IMR-90 (cell line): ENCODE results near the gene GAL3ST3. TPM values are rescaled to one million over a fixed set of nuclear protein-coding genes. Genes with fewer than 3 reads are reported as not detected.

Experiments
- ATAC-seq: fragments of 200-7000 bp; cut with Tn5 transposase; 2 replicates; pipeline ENCODE4 v1.9.1; 2020; ENCODE audit warnings: low read depth, mild to moderate bottlenecking, moderate library complexity
- BruUV-seq: library from RNA; stranded (reverse); fragments of 400-500 nt; replicated peaks from 2 replicates; lab custom pipeline; 2021; lab: Mats Ljungman, UMichigan
- CTCF ChIA-PET: fragments of 300-600 bp; formaldehyde crosslinking; extraction: SDS; loops from one replicate; lab custom pipeline; 2021; ENCODE audit warnings: antibody characterized with exemption; lab: Yijun Ruan, JAX
- POLR2A ChIA-PET: fragments of 300-600 bp; sonication (Branson Sonifier 250); formaldehyde crosslinking; loops from one replicate; lab custom pipeline; 2022; ENCODE audit warnings: antibody characterized with exemption; ENCODE audit not compliant: unreplicated experiment; lab: Charles Lee
- DNase-seq: peaks from one replicate; pipeline ENCODE4 v3.0.0; 2013
- H2AFZ ChIP-seq: replicated peaks from 2 replicates; pipeline ENCODE3; 2013; ENCODE audit warnings: low read length, mild to moderate bottlenecking; ENCODE audit not compliant: poor library complexity
- H2AK5ac ChIP-seq: 2 replicates; pipeline ENCODE4 v1.6.1; 2013; ENCODE audit warnings: low read depth, low read length, inconsistent platforms
- H2AK9ac ChIP-seq: replicated peaks from 2 replicates; pipeline ENCODE3; 2013; ENCODE audit warnings: mild to moderate bottlenecking, low read depth, low read length, moderate library complexity; ENCODE audit not compliant: poor library complexity
- H2BK120ac ChIP-seq: 2 replicates; pipeline ENCODE4 v1.6.1; 2013; ENCODE audit warnings: low read depth, low read length, inconsistent platforms
- H2BK15ac ChIP-seq: 3 replicates; pipeline ENCODE4 v1.6.1; 2013; ENCODE audit warnings: low read depth, low read length, inconsistent platforms
- H2BK20ac ChIP-seq: 2 replicates; pipeline ENCODE4 v1.6.1; 2013; ENCODE audit warnings: low read depth, mild to moderate bottlenecking, inconsistent platforms, low read length, moderate library complexity
- H2BK5ac ChIP-seq: 2 replicates; pipeline ENCODE4 v1.6.1; 2013; ENCODE audit warnings: mild to moderate bottlenecking, low read depth, low read length, inconsistent platforms; ENCODE audit not compliant: poor library complexity, severe bottlenecking
- H3K14ac ChIP-seq: replicated peaks from 2 replicates; pipeline ENCODE4 v1.6.1; 2013; ENCODE audit warnings: low read depth, low read length, inconsistent platforms
- H3K18ac ChIP-seq: 2 replicates; pipeline ENCODE4 v1.6.1; 2013; ENCODE audit warnings: low read depth, low read length, control low read depth
- H3K23ac ChIP-seq: 2 replicates; pipeline ENCODE4 v1.6.1; 2013; ENCODE audit warnings: low read depth, low read length, inconsistent platforms
- H3K27ac ChIP-seq: 2 replicates; pipeline ENCODE4 v1.5.1; 2013; ENCODE audit warnings: mild to moderate bottlenecking, control low read depth, low read length; ENCODE audit not compliant: insufficient read depth
- H3K27me3 ChIP-seq: 2 replicates; pipeline ENCODE4 v1.6.1; 2013; ENCODE audit warnings: low read length; ENCODE audit not compliant: control insufficient read depth, insufficient read depth
- H3K36me3 ChIP-seq: 2 replicates; pipeline ENCODE4 v1.6.1; 2013; ENCODE audit warnings: low read length, mixed read lengths; ENCODE audit not compliant: control insufficient read depth, insufficient read depth
- H3K4ac ChIP-seq: 2 replicates; pipeline ENCODE4 v1.6.1; 2013; ENCODE audit warnings: low read depth, low read length, inconsistent platforms
- H3K4me1 ChIP-seq: 2 replicates; pipeline ENCODE4 v1.6.1; 2013; ENCODE audit warnings: low read length, mixed read lengths; ENCODE audit not compliant: control insufficient read depth, insufficient read depth
- H3K4me2 ChIP-seq: 2 replicates; pipeline ENCODE4 v1.6.1; 2013; ENCODE audit warnings: low read depth, mild to moderate bottlenecking, control low read depth, low read length, moderate library complexity
- H3K4me3 ChIP-seq: 2 replicates; pipeline ENCODE4 v1.5.1; 2013; ENCODE audit warnings: low read depth, mild to moderate bottlenecking, control low read depth, low read length, moderate library complexity; ENCODE audit not compliant: insufficient read depth
- H3K56ac ChIP-seq: 2 replicates; pipeline ENCODE4 v1.6.1; 2013; ENCODE audit warnings: low read length, inconsistent platforms; ENCODE audit not compliant: insufficient read depth; ENCODE audit errors: extremely low read depth
- H3K79me1 ChIP-seq, 2 experiments: 2 replicates each; pipeline ENCODE4 v1.6.1; 2013; ENCODE audit warnings: low read length in 2 of 2, inconsistent platforms in 1 of 2, low read depth in 1 of 2
- H3K9ac ChIP-seq: 2 replicates; pipeline ENCODE4 v1.6.1; 2013; ENCODE audit warnings: low read depth, low read length, control low read depth
- H3K9me1 ChIP-seq: 2 replicates; pipeline ENCODE4 v1.6.1; 2013; ENCODE audit warnings: low read length, inconsistent platforms; ENCODE audit not compliant: insufficient read depth
- H3K9me3 ChIP-seq: 2 replicates; pipeline ENCODE4 v1.6.1; 2013; ENCODE audit warnings: low read length; ENCODE audit not compliant: control insufficient read depth, insufficient read depth
- H4K20me1 ChIP-seq: 2 replicates; pipeline ENCODE4 v1.6.1; 2013; ENCODE audit warnings: low read length, inconsistent platforms; ENCODE audit not compliant: insufficient read depth
- H4K5ac ChIP-seq: 2 replicates; pipeline ENCODE4 v1.6.1; 2013; ENCODE audit warnings: mild to moderate bottlenecking, low read depth, low read length, control low read depth
- H4K8ac ChIP-seq, 2 experiments: 2 replicates each; pipeline ENCODE4 v1.6.1; 2013; ENCODE audit warnings: low read depth in 2 of 2, low read length in 2 of 2, control low read depth in 1 of 2, inconsistent platforms in 1 of 2
- H4K91ac ChIP-seq: 2 replicates; pipeline ENCODE4 v1.6.1; 2013; ENCODE audit warnings: low read depth, low read length, inconsistent platforms; ENCODE audit not compliant: insufficient read depth
- BHLHE40 ChIP-seq: fragments of 150-350 bp; IDR thresholded peaks from 2 replicates; pipeline ENCODE4 v1.6.1; 2016; ENCODE audit warnings: mild to moderate bottlenecking, low read depth, low read length
- CHD1 ChIP-seq: IDR thresholded peaks from 2 replicates; pipeline ENCODE4 v1.6.1; 2012; ENCODE audit warnings: low read depth, low read length, improper control_type of control experiment
- CTCF ChIP-seq: conservative IDR thresholded peaks from 2 replicates; pipeline ENCODE4 v1.5.1; 2012; ENCODE audit warnings: mild to moderate bottlenecking, low read depth, low read length, improper control_type of control experiment
- MAZ ChIP-seq: IDR thresholded peaks from 2 replicates; pipeline ENCODE4 v1.6.1; 2012; ENCODE audit warnings: low read depth, mild to moderate bottlenecking, low read length, improper control_type of control experiment, moderate library complexity, borderline replicate concordance
- POLR2A ChIP-seq: IDR thresholded peaks from 2 replicates; pipeline ENCODE4 v1.6.1; 2012; ENCODE audit warnings: mild to moderate bottlenecking, low read depth, low read length
- RAD21 ChIP-seq: IDR thresholded peaks from 2 replicates; pipeline ENCODE4 v1.6.1; 2012; ENCODE audit warnings: low read length, improper control_type of control experiment
- RCOR1 ChIP-seq: IDR thresholded peaks from 2 replicates; pipeline ENCODE4 v1.6.1; 2012; ENCODE audit warnings: mild to moderate bottlenecking, low read length, improper control_type of control experiment; ENCODE audit not compliant: insufficient replicate concordance
- SMC3 ChIP-seq: fragments of 150-350 bp; IDR thresholded peaks from 2 replicates; pipeline ENCODE4 v1.6.1; 2016; ENCODE audit warnings: low read depth, mild to moderate bottlenecking, antibody characterized with exemption, low read length, moderate library complexity
- WGBS, 2 experiments: methylation state at CpG; one replicate each; pipeline versions ENCODE4 v1.1.5 to v1.1.7; 2013; ENCODE audit warnings: missing lambda C conversion rate in 2 of 2; ENCODE audit not compliant: insufficient read length in 1 of 2; ENCODE audit errors: extremely low coverage in 2 of 2; 5-methylcytosine and 5-hydroxymethylcytosine counted together
- dilution Hi-C: fragments of 300-500 bp; cut with HindIII; formaldehyde crosslinking; loops from one replicate; pipeline ENCODE4 v1.14.3; 2018; ENCODE audit warnings: low sequenced_read_pairs; ENCODE audit not compliant: unreplicated experiment
- in situ Hi-C: fragments of 300-500 bp; cut with MboI; formaldehyde crosslinking; loops from 3 replicates; pipeline ENCODE4 v1.14.3; 2019; ENCODE audit warnings: low sequenced_read_pairs, inconsistent platforms, mixed read lengths
- intact Hi-C: fragments of 100-400 bp; cut with micrococcal nuclease; formaldehyde crosslinking; loops from 2 replicates; pipeline ENCODE4 v1.10.0; 2022
- polyA plus RNA-seq, 3 experiments: library from polyadenylated mRNA; depleted of rRNA; stranded (reverse); fragments of >200 nt; gene quantifications; 2 replicates each; pipeline ENCODE4 v1.2.3, GENCODE V29; 2012; ENCODE audit warnings: low replicate concordance in 1 of 3
- total RNA-seq: library from RNA; depleted of rRNA; stranded (reverse); fragments of >200 nt; gene quantifications from 2 replicates; pipeline ENCODE4 v1.2.3, GENCODE V29; 2012

The GAL3ST3 gene
- total and polyA plus RNA-seq, 2 of the 4 experiments (the other 2 are of a cell fraction), result 0.19 TPM; not detected in 1

- CTCF ChIA-PET, result interaction anchor here (0.7 to 1.7 kb wide), 7 partner anchors 11 to 334 kb away, joined by 3 to 5 read pairs (median 4); partner anchors contain the start of genes BANF1 and EIF1AD
- H3K56ac ChIP-seq, result no peak overlapping the region
- POLR2A ChIA-PET, result interaction anchor here (0.6 kb wide), 1 partner anchor 202 kb away, joined by 3 read pairs; no protein-coding TSS in a partner anchor
- H3K9ac ChIP-seq, result no peak overlapping the region
- H3K4me2 ChIP-seq, result 0 out of 2 replicates have a peak overlapping the region, but pooled peaks have one; percentile 30
- H2AK9ac ChIP-seq, result no peak overlapping the region
- H3K4me1 ChIP-seq, result no peaks in the 10 kb centered on the region
- dilution Hi-C loops, result no loop called here
- no peak overlapping the region for H2AK5ac ChIP-seq
- H2AFZ ChIP-seq, result peak overlapping the region; percentile 18
- no peak overlapping the region for H2BK5ac ChIP-seq
- H2BK120ac ChIP-seq, result no peak overlapping the region
- no peaks in the 10 kb centered on the region for H3K36me3 ChIP-seq
- in situ Hi-C loops, result no loop called here
- H3K9me3 ChIP-seq, result no peaks in the 10 kb centered on the region; the same call in 1 of the 2 replicates
- H2BK20ac ChIP-seq, result no peak overlapping the region
- no peaks in the 10 kb centered on the region for H4K20me1 ChIP-seq
- no peak overlapping the region for H3K4ac ChIP-seq
- H4K5ac ChIP-seq, result 0 out of 2 replicates have a peak overlapping the region, but pooled peaks have one; percentile 22
- peaks cover 31% of the 10 kb centered on the region for H3K27me3 ChIP-seq
- TF ChIP-seq RAD21, result peak; percentile 58
- TF ChIP-seq CHD1, result no peak
- TF ChIP-seq RCOR1, result peak; percentile 80
- peak; percentile 88 for TF ChIP-seq CTCF
- no peak for TF ChIP-seq BHLHE40
- TF ChIP-seq MAZ, result peak; percentile 88; the same call in 1 of the 2 replicates
- TF ChIP-seq POLR2A, result no peak
- peak; percentile 68 for TF ChIP-seq SMC3
- no peak overlapping the region for H3K4me3 ChIP-seq
- H2BK15ac ChIP-seq, result no peak overlapping the region
- no peaks in the 10 kb centered on the region for H3K79me1 ChIP-seq
- WGBS, 2 experiments, result 0% methylated on average over 3 of the region's 11 CpGs; no CpG with 5 or more reads in 1 of the 2 experiments
- no TSS peak for BruUV-seq
- intact Hi-C loops, result loop anchor here (2.0 kb wide), 1 partner anchor 42 kb away; the partner anchor contains the start of genes BANF1 and EIF1AD
- H3K14ac ChIP-seq, result no peak overlapping the region
- peak; percentile 96 for ATAC-seq
- no peak overlapping the region for H3K18ac ChIP-seq
- no peak overlapping the region for H3K23ac ChIP-seq
- H3K27ac ChIP-seq, result no peak overlapping the region
- H3K9me1 ChIP-seq, result no peaks in the 10 kb centered on the region
- H4K91ac ChIP-seq, result no peak overlapping the region
- peak overlapping the region in 1 of 2 experiments; percentile 33; a peak in 1 of 4 replicates for H4K8ac ChIP-seq
- peak; percentile 70 for DNase-seq
These were observed 3.8 kb downstream of the GAL3ST3 start for GRCh38 chr11:66045177-66045639.
